ENCODE data around the gene WDR82.
A peak's percentile ranks its signal among the peaks of the same experiment; 100 is the strongest.
"Not testable (repeated sequence)": the region's sequence is repeated elsewhere in the genome, so short reads cannot be mapped to it uniquely, and the experiment has no call there.

The WDR82 gene

DNA sequence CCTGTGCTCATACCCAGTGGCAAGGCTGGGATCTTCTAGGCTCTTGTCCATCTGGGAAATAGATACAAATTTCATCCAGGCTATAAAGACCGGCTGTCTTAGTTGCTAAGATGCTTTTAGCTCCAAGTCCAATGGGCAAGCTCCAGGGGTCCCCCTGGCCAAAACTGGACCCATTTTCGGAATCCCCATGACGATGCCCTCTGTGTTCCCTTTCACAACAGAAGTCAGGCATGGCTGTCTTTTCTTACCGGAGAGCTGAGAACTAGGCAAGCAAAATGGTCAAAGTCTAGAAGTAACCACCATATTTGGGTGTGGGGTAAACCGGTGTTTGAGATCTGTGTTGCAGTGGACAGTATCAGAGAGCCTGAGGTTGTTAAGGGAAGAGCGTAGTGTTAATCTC is 10.2 kb upstream of the WDR82 start:
- DNase-seq: no peak

DNA sequence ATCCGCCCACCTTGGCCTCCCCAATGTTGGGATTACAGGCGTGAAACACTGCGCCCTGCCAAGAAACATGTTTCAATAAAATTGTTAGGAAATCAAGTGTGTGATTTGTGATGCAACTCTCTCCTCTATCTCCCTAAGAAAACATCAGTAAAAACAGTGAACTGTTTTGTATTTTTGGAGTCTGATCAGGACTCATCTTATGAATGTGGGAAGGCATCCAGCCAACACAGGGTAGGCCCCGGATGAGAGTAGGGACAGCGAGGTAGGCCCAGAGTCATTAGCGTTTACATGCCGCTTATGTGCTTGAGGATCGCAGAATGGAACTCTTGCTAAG is 8.3 kb upstream of the WDR82 start:
- no peak for DNase-seq

DNA sequence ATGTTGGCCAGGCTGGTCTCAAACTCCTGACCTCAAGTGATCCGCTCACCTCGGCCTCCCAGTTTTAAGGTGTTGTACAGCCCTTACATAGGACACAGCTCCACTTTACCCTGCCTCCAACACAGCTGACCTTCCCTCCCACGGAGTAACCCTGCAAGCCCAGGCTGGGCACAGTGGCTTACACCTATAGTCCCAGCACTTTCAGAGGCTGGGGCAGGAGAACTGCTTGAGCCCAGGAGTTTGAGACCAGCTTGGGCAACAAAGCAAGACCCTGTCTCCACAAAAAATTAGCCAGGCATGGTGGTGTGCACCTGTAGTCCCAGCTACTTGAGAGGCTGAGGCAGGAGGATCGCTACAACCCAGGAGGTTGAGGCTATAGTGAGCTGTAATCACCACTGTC is 5.6 kb upstream of the WDR82 start:
- not testable (repeated sequence) for DNase-seq

DNA sequence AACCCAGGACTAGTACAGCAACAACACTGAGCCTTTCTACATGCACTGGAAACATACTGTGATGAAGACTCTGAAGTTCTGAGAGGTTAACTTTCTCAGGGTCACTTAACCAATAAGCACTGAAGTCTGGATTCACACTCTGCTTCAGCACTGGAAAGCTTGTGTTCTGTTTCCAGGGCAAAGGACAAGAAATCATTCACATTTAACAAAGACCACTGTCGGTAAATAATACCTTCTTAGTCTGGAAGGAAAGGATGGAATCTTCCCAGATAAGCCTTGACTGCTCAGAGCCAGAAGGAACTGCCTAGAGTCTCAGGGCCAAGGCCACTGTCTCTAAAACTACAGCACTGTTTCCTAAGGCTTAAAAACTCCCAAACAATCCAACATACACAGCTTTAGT is 4.9 kb upstream of the WDR82 start:
- no peak for DNase-seq

- no peak for DNase-seq
These were observed 3.7 kb upstream of the WDR82 start for GRCh38 chr3:52281981-52282801.

GRCh38 chr3:52280050-52280461 is 1.6 kb upstream of the WDR82 start:
- DNase-seq: peak; percentile 50

- no peak for DNase-seq
These were observed 1.1 kb upstream of the WDR82 start for GRCh38 chr3:52279596-52279995.

DNA sequence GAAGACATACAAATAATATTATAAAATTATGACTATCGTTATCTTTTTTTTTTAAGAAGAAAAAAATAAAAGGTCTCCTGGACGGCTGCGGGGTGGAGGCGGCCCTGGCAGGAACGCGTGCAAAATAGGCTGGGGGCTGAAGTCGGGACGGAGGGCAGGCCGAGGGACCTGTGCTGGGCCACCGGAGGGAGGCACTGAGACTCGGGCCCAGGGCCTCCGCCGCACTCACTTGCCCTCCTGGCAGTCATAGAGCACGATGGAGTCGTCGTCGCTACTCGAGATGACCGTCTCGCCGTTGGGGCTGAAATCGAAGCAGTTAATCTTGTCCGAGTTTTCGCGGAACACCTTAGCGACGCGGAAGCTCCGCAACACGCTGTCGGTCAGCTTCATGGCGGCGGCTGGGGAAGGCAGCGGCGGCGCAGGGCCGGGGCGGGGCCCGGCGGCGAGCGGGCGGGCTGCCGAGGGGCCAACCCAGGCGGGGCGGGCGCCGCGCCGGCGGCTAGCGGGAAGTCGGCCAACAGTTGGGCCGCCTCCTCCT is 408 bp downstream of the WDR82 start:
- DNase-seq: no peak

- DNase-seq: peak; percentile 43
These were observed 1.1 kb downstream of the WDR82 start for GRCh38 chr3:52277071-52277964.

DNA sequence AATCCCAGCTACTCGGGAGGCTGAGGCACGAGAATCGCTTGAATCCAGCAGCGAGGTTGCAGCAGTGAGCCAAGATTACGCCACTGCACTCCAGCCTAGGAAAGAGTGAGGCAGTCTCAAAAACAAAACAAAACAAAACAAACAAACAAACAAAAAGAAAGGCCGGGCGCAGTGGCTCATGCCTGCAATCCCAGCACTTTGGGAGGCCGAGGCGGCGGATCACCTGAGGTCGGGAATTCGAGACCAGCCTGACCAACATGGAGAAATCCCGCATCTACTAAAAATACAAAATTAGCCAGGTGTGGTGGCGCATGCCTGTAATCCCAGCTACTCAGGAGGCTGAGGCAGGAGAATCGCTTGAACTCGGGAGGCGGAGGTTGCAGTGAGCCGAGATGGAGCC is 3.7 kb downstream of the WDR82 start:
- not testable (repeated sequence) for DNase-seq

DNA sequence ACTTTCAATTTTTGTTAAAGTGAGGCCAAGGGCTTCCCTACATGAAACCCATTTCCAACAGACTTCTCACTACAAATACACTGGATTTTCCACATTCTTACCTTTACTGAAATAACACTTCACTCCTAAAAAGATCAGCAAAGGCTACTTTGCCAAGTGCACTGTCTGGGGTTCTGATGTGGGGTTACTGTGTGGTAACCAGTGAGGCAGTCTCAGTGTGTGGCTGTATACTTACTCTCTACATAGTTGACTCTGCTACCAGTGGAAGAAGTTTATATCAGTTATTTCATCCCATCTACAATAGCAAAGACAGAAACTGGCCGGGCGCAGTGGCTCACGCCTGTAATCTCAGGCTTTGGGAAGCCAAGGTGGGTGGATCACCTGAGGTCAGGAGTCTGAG is 5.6 kb downstream of the WDR82 start:
- no peak for DNase-seq

DNA sequence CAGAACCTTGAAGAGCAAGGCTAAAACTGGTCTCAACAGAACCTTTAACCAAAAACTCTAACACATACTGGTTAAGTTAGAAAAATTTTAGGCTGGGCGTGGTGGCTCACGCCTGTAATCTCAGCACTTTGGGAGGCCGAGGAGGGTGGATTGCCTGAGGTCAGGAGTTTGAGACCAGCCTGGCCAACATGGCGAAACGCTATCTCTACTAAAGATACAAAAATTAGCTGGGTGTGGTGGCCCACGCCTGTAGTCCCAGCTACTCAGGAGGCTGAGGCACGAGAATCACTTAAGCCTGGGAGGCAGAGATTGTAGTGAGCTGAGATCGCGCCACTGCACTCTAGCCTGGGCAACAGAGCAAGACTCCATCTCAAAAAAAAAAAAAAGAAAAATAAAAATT is 6.3 kb downstream of the WDR82 start:
- not testable (repeated sequence) for DNase-seq

DNA sequence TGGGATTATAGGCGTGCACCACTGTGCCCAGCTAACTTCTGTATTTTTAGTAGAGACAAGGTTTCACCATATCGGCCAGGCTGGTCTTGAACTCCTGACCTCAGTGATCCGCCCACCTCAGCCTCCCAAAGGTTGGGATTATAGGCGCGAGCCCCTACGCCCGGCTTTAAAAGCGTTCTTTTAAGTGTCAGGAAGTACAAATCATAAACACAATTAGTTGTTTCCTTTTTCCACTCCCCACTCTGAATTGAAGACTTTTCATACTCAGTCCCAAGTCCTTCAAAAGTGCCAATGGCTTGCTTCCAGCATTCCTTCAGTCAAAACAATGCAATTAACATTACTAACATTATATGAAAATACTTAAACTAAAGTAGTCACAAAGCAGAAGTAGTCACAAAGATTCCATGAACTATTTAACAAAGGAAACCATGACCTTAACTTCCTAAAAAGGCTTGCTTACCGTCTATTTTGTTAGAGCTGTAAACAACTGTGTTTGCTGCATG is 8.1 kb downstream of the WDR82 start:
- DNase-seq: no peak

DNA sequence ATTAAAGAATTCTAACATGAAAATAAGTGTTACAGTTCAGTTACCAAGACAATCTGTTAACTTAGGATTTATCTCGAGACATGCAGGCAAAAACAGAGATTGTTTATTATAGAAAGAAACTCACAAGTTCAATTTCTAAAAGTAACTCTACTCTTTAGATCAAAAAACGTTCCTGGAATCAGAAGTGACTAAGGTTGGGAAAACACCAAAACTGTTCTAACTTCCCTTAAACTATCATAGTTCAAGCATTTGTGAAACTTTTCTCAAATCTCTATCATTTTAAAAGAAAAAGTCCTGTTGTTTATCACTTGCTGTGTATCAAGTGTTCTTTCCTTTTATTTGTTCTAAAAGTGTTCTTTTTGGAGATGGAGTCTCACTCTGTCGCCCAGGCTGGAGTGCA is 8.7 kb downstream of the WDR82 start:
- DNase-seq: no peak

DNA sequence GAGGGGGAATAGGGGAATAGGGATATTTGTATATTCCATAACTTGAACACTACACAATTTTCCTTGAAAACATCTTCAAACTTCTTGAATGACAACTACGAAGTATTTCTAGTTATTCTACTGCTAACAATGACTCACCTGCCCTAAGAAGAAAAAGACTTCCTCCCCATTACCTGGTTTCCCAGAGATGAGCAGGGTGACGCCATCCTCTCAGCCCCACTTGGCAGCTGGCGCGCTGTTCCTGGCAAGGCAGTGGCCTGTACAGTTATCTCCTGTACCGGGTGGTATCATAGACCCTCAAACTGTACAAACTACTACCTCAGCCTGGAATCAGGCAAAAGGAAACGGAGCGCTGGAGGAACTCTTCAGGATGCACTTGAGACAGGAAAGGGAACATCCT is 10.4 kb downstream of the WDR82 start:
- no peak for DNase-seq

DNA sequence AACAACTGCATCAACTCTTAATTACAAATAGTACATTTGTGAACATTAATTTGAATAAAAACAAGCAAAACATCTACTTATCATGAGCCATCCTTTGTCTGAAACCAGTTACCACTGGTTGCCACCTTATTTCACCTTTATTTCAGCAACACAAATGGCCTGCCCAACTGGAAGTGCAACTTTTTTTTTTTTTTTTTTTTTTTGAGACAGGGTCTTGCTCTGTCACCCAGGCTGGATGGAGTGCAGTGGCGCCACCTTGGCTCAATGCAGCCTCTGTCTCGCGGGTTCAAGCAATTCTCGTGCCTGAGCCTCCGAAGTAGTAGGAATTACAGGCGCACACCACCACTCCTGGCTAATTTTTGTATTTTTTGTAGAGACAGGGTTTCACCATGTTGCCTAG is 13.1 kb downstream of the WDR82 start:
- no peak for DNase-seq

- DNase-seq: no peak
These were observed 16.0 kb downstream of the WDR82 start for GRCh38 chr3:52262447-52262846.

DNA sequence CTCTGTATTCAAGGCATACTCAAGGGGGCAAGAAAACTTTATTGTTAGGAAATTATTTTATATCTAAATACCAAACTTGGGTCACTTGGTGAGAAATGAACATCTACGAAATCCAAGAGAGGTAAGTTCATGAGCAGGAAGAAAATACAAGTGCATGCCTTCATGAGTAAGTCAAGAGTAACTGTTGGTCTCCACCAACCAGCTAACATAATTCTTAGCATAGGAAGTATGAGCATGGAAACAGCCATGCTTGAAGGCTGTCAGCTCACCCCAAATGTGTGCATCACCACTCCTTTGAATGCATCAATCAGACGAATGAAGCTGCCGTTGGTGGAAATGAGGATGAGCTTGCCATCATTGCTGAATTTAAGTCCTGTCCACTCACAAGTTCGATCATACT is 19.0 kb downstream of the WDR82 start:
- DNase-seq: no peak

GRCh38 chr3:52259035-52259434 is 19.4 kb downstream of the WDR82 start:
- no peak for DNase-seq

- DNase-seq: no peak
These were observed 20.5 kb downstream of the WDR82 start for GRCh38 chr3:52257911-52258310.

GRCh38 chr3:52256622-52257021 is 21.8 kb downstream of the WDR82 start:
- no peak for DNase-seq

GRCh38 chr3:52256159-52256558 is 22.3 kb downstream of the WDR82 start:
- no peak for DNase-seq

DNA sequence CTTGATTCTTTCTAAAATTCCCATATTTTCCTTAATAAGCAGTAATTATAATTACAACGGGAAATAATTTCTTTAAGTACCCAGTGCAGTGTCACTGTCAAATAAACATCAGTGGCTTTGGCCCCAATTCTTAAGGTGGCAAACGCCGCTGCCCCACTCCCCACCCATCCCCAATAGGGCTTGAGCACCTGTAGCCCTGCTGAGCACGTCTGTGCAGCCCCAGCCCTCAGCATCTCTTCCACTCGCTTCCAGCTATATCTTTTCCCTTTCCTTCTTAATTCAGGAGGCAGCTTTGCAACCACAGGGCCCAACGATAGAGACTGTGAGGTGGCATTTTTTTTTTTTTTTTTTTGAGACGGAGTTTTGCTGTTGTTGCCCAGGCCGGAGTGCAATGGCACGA is 23.8 kb downstream of the WDR82 start:
- DNase-seq: no peak

Measured in NCI-H1092 (cell line).